ENCODE data around the gene TRA2B.

DNA sequence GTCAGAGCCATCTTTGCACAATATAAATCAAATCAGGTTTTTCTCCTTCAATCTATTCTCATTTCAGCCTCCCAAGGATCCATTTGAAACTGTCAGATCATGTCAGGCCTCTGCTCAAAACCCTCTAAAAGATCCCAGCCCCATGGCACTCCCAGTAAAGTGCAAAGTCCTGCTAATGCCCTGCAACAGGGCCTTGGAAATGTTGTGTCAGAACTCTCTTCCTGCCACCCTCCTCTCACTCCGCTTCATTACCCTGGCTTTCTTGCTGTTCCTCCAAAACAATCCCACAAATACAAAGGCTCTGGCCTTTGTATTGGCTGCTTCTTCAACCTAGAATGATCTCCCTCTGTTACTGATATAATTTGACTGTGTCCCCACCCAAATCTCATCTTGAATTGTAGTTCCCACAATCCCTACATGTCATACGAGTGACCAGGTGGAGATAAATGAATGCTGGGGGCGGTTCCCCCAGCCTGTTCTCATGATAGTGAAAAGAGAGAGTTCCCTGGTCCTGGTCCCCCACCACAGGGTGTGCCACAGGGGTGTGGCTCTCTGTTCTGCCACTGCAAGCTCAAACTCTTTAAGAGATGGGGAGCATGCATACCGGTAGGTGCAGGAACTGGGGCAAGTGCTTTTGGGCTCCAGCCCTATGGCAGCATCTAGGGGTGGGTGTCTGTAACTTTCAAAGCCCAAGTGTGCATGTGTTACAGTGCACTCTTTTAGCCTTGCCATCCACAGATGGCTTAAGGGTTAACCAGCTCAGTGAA lies 22.9 kb upstream of the TRA2B start:
- TF ChIP-seq, protein P1, sequence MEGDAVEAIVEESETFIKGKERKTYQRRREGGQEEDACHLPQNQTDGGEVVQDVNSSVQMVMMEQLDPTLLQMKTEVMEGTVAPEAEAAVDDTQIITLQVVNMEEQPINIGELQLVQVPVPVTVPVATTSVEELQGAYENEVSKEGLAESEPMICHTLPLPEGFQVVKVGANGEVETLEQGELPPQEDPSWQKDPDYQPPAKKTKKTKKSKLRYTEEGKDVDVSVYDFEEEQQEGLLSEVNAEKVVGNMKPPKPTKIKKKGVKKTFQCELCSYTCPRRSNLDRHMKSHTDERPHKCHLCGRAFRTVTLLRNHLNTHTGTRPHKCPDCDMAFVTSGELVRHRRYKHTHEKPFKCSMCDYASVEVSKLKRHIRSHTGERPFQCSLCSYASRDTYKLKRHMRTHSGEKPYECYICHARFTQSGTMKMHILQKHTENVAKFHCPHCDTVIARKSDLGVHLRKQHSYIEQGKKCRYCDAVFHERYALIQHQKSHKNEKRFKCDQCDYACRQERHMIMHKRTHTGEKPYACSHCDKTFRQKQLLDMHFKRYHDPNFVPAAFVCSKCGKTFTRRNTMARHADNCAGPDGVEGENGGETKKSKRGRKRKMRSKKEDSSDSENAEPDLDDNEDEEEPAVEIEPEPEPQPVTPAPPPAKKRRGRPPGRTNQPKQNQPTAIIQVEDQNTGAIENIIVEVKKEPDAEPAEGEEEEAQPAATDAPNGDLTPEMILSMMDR (IDR thresholded peaks at IDR 0.05; ENCODE audit: insufficient read depth, low read depth, low read length): no peak
- no peak for TF ChIP-seq EZH2 (IDR thresholded peaks at IDR 0.05; ENCODE audit: insufficient read depth, low read length)

All from astrocyte (in vitro differentiated cells and primary cell).